Stimulated activated CD4-positive, alpha-beta T cell treated with anti-CD3 and anti-CD28 coated beads, Interleukin-4, amount 100 ng/mL, for 4 hours (primary cell): ENCODE results near the gene PABPN1L.

Experiments
- DNase-seq, 2 experiments: peaks; one replicate each; pipeline ENCODE4 v3.0.0-alpha.2; 2020

PABPN1L gene

GRCh38 chr16:88883117-88883895 is 16.8 kb upstream of the PABPN1L start:
- no peak for DNase-seq

GRCh38 chr16:88882358-88883030 is 16.0 kb upstream of the PABPN1L start:
- peak in 1 of 2 experiments; percentile 44 for DNase-seq

- no peak for DNase-seq
These were observed 15.4 kb upstream of the PABPN1L start for GRCh38 chr16:88881675-88882357.

GRCh38 chr16:88881007-88881615 is 14.7 kb upstream of the PABPN1L start:
- no peak for DNase-seq

- DNase-seq: no peak
These were observed 14.0 kb upstream of the PABPN1L start for GRCh38 chr16:88880226-88881006.

GRCh38 chr16:88879788-88880055 is 13.3 kb upstream of the PABPN1L start:
- no peak for DNase-seq

- no peak for DNase-seq
These were observed 12.7 kb upstream of the PABPN1L start for GRCh38 chr16:88878967-88879787.

GRCh38 chr16:88878356-88878755 is 11.9 kb upstream of the PABPN1L start:
- DNase-seq: no peak

GRCh38 chr16:88877564-88878289 is 11.3 kb upstream of the PABPN1L start:
- DNase-seq: no peak

GRCh38 chr16:88876942-88877526 is 10.6 kb upstream of the PABPN1L start:
- no peak for DNase-seq

- no peak for DNase-seq
These were observed 9.3 kb upstream of the PABPN1L start for GRCh38 chr16:88875703-88876234.

- DNase-seq: no peak
These were observed 8.6 kb upstream of the PABPN1L start for GRCh38 chr16:88874938-88875599.

- DNase-seq: no peak
These were observed 6.3 kb upstream of the PABPN1L start for GRCh38 chr16:88872650-88873331.

GRCh38 chr16:88871730-88872416 is 5.4 kb upstream of the PABPN1L start:
- no peak for DNase-seq

GRCh38 chr16:88871349-88871702 is 4.9 kb upstream of the PABPN1L start:
- no peak for DNase-seq

- DNase-seq: no peak
These were observed 4.3 kb upstream of the PABPN1L start for GRCh38 chr16:88870608-88871348.

- DNase-seq: no peak
These were observed 3.2 kb upstream of the PABPN1L start for GRCh38 chr16:88869673-88869980.

GRCh38 chr16:88868974-88869672 is 2.7 kb upstream of the PABPN1L start:
- DNase-seq: no peak
